MM.1S (cell line): ENCODE data around the gene MRPL4.
"Not testable (repeated sequence)": the region's sequence is repeated elsewhere in the genome, so short reads cannot be mapped to it uniquely, and the experiment has no call there.

Source experiments
- CTCF ChIP-seq: fragments of 300-600 bp; sonication (generic); IDR thresholded peaks from 2 replicates; pipeline ENCODE4 v1.5.1; 2016; ENCODE audit warnings: antibody characterized with exemption, low read length, mixed read lengths
- EZH2 ChIP-seq: fragments of 300-600 bp; sonication (generic); optimal IDR thresholded peaks from 2 replicates; pipeline ENCODE3; 2017; ENCODE audit warnings: low read depth, mild to moderate bottlenecking, antibody characterized with exemption, low read length, mixed read lengths

DNA sequence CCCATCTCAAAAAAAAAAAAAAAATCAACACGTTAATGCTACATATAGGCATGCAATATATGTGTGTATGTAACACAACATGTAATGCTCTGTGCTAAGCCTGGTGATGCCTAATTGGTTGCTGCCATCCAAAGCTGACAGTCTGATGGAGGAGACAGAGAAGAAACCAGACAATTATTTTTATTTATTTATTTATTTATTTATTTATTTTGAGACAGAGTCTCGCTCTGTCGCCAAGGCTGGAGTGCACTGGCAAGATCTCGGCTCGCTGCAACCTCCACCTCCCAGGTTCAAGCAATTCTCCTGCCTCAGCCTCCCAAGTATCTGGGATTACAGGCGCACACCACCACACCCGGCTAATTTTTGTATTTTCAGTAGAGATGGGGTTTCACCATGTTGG is 16.6 kb upstream of the MRPL4 start:
- TF ChIP-seq CTCF, EZH2: not testable (repeated sequence)
